ENCODE results near the gene JTB.

DNA sequence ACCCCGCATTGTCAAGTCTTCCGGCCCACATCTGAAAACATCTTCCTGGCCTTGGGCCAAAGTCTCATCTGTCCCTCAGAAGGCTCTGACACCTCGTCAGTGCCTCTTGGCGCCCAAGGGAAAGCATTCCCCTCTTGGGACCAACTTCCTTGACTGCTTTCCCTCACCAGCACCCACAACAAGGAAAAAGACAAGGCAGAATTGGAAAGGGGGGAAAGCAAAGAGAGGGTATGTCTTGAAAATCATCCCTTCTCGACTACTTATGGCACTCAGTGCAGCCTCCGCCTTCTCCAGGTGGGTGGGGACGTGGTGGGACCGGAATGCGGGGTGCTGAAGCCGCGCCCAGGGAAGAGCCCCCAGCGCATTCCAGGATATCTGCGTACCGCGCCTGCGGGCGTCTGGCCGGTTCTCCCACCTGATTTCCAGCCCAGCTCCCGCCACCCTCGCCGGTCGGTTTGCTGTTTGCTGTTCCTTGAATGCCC lies 13.6 kb downstream of the JTB start:
- TF ChIP-seq, protein P1, sequence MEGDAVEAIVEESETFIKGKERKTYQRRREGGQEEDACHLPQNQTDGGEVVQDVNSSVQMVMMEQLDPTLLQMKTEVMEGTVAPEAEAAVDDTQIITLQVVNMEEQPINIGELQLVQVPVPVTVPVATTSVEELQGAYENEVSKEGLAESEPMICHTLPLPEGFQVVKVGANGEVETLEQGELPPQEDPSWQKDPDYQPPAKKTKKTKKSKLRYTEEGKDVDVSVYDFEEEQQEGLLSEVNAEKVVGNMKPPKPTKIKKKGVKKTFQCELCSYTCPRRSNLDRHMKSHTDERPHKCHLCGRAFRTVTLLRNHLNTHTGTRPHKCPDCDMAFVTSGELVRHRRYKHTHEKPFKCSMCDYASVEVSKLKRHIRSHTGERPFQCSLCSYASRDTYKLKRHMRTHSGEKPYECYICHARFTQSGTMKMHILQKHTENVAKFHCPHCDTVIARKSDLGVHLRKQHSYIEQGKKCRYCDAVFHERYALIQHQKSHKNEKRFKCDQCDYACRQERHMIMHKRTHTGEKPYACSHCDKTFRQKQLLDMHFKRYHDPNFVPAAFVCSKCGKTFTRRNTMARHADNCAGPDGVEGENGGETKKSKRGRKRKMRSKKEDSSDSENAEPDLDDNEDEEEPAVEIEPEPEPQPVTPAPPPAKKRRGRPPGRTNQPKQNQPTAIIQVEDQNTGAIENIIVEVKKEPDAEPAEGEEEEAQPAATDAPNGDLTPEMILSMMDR (IDR thresholded peaks at IDR 0.05), result no peak
- TF ChIP-seq EZH2 (IDR thresholded peaks at IDR 0.05; ENCODE audit: borderline replicate concordance, insufficient read depth, low read depth, low read length, poor library complexity, severe bottlenecking), result no peak
